Hematopoietic multipotent progenitor cell treated with erythropoietin and hydrocortisone succinate and interleukin-3 and kit ligand, for 17 days (in vitro differentiated cells): Measurements from ENCODE around the gene DCDC2.
"Not testable (repeated sequence)": the region's sequence is repeated elsewhere in the genome, so short reads cannot be mapped to it uniquely, and the experiment has no call there.

Source experiments
- DNase-seq: peaks from one replicate; pipeline ENCODE4 v3.0.0-alpha.2; 2015; ENCODE audit warnings: low spot score

DCDC2 gene

GRCh38 chr6:24219670-24220069 is 138.2 kb downstream of the DCDC2 start:
- no peak for DNase-seq

DNA sequence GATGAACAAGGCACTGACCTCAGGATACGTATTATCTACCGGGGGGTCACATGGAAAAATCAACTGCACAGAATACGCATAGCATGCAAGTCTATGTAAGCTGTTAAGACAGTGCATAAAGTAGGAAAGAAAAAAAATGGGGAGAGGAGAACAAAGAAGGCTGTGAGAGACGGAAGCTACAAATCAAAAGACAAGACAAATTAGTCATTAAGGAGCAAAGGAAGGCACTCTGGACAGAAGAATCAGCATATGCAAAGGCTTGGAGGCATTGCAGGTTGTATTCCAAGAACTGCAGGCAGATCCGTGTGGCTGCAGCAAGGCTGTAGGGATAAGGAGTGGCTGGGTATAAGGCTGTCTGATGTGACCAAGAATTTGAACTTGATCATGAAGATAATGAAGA is 142.9 kb downstream of the DCDC2 start:
- no peak for DNase-seq

DNA sequence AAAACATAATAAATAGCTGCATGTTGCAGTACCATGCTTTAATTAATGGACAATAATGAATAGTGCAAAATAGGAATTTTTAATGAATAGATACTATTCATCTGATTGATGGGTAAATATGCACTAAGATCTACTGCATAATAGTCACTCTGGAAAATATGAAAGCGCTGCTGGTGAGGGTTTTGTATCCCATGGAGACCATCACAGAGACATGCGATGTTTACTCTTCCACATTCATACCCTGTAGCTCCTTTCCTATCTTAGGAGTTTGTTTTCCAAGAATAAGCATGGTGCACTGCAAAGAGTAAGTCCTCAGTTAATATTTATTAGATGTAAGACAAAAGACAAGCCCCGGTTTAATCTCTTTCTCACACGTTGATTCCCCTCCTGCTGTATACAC is 150.4 kb downstream of the DCDC2 start:
- no peak for DNase-seq

DNA sequence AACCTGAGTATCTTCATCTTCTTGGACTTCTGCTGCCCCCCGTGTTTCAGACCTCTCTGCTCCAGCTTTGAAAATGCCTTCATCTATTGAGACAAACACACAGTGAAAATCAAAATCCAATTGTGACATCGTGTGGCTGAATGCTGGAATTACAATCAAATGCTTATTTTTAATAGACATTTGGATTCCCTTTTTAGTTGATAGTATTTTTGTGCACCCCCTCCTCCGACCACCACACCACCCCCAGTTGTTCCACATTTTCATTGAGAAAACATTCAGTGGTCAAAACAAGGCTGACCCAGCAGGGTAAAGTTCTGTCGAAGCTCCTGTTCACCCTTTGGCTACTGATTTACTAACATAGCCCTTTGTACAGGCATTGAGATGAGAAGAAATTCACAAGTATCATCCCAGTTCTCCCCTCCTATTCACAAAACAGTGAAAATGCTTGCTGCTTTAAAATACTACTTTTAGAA is 152.8 kb downstream of the DCDC2 start:
- no peak for DNase-seq

DNA sequence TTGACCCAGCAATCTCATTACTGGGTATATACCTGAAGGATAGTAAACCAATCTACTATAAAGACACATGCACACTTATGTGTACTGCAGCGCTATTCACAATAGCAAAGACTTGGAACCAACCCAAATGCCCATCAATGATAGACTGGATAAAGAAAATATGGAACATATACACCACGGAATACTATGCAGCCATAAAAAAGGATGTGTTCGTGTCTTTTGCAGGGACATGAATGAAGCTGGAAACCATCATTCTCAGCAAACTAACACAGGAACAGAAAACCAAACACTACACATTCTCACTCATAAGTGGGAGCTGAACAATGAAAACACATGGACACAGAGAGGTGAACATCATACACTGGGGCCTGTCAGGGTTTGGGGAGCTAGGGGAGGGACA is 153.7 kb downstream of the DCDC2 start:
- not testable (repeated sequence) for DNase-seq

- no peak for DNase-seq
These were observed 160.0 kb downstream of the DCDC2 start for GRCh38 chr6:24197892-24198291.

DNA sequence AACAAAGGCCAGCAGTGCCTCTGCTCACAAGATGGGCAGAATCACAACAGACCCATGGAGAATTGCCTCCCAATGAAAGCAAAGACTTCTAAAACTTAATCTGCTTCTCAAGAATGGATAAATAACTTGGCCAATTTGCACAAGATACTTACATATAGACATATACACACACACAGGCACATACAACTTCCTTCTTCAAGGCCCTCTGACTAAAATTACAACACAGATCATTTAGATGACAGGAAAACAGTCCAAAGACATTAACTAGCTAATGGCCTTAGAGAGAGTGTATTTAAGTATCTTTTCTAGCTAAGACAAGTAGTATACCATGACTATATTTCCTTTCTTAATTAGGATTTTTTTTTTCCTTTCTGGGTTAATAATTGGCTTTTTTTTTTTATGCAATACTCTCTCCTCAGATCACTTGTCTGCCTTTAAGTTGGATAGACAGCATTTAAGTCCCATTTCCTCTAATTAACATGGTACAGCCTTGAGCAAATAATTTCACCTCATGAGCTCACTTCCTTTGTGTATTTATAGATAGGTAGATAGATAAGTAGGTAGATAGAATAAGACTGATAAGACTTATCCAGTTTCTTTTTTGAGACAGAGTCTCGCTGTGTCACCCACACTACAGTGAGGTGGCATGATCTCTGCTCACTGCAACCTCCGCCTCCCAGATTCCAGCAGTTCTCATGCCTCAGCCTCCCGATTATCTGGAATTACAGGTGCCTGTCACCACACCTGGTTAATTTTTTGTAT is 161.8 kb downstream of the DCDC2 start:
- DNase-seq: no peak

DNA sequence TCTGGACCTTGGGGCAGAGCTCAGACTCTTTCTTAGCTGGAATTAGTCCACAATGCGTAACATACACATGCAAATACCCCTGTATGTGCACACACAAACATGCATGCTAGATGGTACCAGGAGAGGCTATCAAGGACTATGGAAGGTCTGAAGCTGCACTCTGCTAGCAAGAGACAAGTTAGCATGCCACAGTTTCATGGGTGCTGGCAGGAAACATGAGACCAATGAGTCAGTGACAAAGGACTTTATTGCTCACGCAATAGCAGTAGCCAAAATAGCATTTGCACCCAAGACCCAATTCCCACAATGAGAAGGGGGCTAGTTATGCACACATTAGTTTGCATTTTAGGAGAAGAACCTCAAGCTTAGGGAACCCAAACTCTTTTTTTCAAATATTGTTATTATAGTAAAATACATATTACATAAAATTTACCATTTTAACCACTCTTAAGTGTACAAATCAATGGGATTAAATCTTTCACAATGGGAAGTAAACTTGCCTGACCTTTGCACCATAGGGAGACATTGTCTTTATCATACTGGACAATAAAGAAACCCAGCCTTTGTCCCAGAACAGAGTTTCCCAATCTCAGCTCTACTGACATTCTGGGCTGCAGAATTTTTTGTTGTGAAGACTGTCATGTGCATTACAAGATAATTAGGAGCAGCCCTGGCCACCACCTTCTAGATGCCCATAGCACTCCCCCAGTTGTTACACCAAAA is 162.7 kb downstream of the DCDC2 start:
- no peak for DNase-seq

GRCh38 chr6:24193364-24193763 is 164.5 kb downstream of the DCDC2 start:
- DNase-seq: no peak

GRCh38 chr6:24191346-24191745 is 166.5 kb downstream of the DCDC2 start:
- no peak for DNase-seq

DNA sequence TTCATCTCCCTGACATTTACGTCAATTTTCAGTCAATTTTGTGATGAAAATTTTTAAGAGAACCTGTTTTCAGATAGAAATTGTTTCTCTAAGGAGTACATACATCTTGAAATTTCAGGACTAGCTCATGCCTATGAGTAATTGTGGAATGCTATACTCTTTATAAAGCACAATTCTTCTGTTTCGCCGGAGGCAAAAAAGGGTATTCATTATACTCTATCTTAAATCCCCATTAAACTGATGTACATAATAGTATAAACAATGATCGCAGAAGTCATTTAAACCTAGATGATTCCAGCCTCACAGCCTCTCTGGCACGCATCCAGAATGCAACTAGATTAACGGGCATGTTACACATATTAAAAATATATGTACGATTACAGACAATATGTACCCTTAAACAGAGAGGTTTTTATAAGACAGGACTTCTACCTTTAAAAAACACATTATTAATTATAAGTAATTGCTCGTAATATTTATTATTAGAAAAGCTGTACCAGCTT is 169.2 kb downstream of the DCDC2 start:
- no peak for DNase-seq

DNA sequence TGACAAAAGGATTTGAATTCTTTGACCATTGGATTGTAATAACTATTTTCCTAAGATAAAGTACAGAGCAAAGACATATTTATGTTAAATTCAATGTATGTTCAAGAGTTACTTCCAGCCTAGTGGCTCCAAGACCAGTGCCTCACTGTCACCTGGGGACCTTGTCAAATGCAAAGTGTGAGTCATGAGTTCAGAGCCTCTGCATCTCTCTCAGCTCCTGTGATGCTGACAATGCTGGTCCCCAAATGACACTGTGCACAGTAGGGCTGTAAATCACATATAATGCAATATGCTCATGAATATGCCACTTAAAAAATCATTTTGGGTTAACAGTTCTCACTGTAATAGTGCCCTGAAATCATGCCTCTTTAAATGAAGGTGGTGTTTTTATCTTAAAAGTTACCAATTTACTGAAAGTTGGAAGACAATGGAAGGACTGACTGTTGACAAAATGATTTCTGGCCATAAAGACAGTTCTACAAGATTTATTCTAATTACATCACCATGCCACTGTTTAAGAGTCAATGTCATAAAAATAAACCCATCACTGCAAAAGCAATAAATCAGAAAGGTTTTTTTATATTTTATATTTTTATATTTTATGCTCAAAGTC is 169.8 kb downstream of the DCDC2 start:
- no peak for DNase-seq

GRCh38 chr6:24186349-24186748 is 171.5 kb downstream of the DCDC2 start:
- no peak for DNase-seq

DNA sequence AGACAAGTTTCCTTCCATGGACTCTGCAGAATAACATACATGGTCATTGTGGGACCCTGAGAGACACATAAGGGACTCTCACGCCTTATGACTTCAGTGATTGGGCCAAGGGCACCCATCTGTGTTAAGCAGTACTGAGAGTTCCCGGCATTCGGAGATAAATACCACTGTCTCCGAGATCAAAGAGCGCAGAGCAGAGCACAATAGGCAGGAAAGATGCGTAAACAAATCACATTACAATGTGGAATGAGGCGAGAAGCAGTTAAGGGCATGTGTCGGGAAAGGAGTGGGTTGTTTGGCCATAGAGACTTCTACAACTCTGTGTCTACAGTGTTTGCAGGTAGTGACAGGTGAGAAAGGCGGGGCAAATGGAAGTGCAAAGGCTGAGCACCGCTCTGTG is 174.3 kb downstream of the DCDC2 start:
- DNase-seq: no peak

GRCh38 chr6:24157886-24158285 is 200.0 kb downstream of the DCDC2 start:
- DNase-seq: no peak

GRCh38 chr6:24154121-24154520 is 203.7 kb downstream of the DCDC2 start:
- DNase-seq: no peak

DNA sequence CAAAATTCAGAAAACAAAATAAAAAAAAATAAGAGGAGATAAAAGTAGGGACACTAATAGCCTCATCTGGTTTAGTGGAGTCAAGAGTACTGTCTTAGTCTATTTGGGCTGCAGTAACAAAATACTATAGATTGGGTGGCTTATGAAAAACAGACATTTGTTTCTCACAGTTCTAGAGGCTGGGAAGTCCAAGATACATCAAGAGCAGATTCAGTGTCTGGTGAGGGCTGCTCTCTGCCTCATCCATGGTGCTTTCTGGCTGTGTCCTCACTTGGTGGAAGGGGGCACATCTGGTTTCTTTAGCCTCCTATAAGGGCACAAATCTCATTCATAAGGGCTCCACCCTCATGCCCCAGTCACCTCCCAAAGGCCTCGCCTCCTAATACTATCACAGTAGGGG is 205.8 kb downstream of the DCDC2 start:
- no peak for DNase-seq

DNA sequence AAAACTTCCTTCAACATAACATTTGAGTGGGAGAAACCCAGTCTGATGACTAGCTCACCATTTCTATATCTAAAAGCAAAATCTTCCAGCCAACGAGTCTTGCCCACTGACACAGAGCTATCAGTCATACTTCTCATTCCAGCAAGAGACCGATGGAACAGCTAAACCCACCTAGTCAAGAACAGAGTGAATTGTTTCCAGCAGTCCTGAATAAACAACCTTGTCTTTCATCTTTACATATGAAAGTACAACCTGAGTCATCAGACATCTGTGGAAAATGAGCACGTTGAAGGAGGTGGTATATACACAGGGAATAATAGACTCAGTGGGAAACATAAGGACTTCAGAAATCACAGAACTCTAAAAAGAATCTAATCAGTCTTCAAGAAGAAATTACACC is 208.0 kb downstream of the DCDC2 start:
- DNase-seq: no peak

- no peak for DNase-seq
These were observed 208.6 kb downstream of the DCDC2 start for GRCh38 chr6:24149296-24149695.

- DNase-seq: no peak
These were observed 209.2 kb downstream of the DCDC2 start for GRCh38 chr6:24148684-24149083.

DNA sequence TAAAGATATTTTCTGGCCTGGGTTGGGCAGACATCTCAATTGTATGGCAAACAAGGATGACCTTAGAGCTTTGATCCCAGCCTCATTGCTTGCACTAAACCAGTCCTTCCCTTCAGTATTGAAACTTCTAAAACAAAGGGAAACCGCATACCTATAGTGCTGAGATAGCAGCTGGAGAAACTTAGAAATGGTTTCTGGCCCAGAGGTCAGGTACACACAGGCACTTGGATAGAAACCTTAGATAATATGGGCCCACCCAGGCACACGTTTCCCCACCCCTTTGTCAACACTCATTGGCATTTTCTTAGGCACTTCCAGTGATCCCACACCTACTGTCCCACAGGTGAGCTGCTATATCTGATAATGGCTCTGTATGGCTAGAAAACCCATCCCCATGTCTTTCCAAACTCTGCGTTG is 209.7 kb downstream of the DCDC2 start:
- no peak for DNase-seq

DNA sequence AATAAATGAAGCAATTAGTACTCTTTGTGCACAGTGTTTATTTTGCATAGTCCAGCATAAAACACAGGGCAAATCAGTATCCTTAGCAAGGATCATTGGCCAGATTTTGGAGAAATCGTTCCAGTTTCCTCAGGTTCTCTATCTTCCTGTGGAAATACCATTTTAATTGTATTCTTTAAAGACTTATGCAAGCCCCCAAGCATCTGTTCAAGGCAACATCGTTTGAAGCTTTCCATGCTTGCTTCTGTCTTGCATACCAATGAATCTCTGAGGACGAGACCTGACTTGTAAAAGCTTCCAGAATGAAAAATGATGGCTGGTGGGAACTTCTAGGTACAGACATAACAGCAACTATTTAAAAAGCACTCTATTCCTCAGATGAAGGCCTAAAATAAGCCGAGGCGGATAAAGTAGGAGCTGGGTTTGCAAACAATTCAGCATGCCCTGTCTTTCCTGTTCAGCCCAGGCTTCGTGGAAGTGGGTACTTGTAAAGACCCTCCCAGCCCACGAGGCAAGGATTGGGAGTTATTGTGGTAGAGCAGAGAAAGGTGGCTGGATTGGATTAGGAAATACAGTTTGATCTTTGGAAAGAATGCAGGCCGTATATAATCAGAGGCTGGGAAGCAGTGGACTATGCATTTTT is 210.2 kb downstream of the DCDC2 start:
- no peak for DNase-seq
